ENCODE measurements around the gene ARHGEF2.

Gene ARHGEF2

DNA sequence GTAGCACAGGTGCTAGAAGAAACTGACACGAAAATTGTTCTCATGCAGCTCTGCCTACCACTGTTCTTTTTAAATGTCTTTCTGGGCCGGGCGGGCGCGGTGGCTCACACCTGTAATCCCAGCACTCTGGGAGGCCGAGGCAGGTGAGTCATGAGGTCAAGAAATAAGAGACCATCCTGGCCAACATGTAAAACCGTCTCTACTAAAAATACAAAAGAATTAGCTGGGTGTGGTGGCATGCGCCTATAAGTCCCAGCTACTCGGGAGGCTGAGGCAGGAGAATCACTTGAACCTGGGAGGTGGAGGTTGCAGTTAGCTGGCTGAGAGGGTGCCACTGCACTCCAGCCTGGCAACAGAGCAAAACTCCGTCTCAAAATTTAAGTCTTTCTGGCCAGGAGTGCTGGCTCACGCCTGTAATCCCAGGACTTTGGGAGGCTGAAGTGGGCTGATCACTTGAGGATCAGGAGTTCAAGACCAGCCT, 66.3 kb downstream of the ARHGEF2 start:
- H3K27ac ChIP-seq: no peak overlapping the region
- no peaks in the 10 kb centered on the region for H3K27me3 ChIP-seq (replicated peaks)
- DNase-seq: no peak
- H3K36me3 ChIP-seq (replicated peaks): peaks cover 57% of the 10 kb centered on the region
- in situ Hi-C loops (cut with HindIII; ENCODE audit: low pct_ligation_motif_present, low sequenced_read_pairs): no loop called here
- TF ChIP-seq, protein P1, sequence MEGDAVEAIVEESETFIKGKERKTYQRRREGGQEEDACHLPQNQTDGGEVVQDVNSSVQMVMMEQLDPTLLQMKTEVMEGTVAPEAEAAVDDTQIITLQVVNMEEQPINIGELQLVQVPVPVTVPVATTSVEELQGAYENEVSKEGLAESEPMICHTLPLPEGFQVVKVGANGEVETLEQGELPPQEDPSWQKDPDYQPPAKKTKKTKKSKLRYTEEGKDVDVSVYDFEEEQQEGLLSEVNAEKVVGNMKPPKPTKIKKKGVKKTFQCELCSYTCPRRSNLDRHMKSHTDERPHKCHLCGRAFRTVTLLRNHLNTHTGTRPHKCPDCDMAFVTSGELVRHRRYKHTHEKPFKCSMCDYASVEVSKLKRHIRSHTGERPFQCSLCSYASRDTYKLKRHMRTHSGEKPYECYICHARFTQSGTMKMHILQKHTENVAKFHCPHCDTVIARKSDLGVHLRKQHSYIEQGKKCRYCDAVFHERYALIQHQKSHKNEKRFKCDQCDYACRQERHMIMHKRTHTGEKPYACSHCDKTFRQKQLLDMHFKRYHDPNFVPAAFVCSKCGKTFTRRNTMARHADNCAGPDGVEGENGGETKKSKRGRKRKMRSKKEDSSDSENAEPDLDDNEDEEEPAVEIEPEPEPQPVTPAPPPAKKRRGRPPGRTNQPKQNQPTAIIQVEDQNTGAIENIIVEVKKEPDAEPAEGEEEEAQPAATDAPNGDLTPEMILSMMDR (IDR thresholded peaks at IDR 0.05; ENCODE audit: low read depth, low read length, missing control alignments): no peak
- H3K4me3 ChIP-seq (ENCODE audit: low read depth, low read length): no peak overlapping the region

- H3K27me3 ChIP-seq (replicated peaks): no peaks in the 10 kb centered on the region
Measured at GRCh38 chr1:155911156-155912055, 66.9 kb downstream of the ARHGEF2 start, which contains the start of gene RIT1. Gene RIT1, minus strand, starts transcription at chr1:155911349. Its CDS starts 588 bp downstream, at chr1:155910761.

DNA sequence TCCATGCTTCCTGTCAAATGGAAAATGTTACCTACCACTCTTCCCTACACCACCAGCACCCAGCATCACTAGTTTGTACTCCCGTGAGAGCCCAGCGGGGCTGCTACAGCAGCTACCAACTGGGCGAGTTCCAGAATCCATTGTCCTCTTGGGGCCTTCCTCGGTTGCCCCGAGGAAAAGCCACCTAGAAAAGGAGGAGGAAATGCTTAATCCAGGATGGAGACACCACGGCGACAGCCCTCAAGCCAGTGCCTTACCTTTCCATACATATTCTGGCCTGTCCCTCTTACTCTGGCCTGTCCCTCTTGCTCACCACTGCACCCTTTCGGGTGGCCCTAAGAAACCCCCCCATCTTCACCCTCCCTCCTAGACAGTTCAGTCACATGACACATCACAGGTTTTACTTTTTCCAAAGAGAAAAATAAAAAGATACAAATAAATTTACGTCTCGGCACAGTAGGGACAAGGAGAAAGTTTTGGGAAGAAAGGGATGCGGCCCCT, 67.7 kb downstream of the ARHGEF2 start:
- TF ChIP-seq, protein P1 (IDR thresholded peaks at IDR 0.05; ENCODE audit: low read depth, low read length, missing control alignments): peak; percentile 21
- peak overlapping the region; percentile 76 for H3K4me3 ChIP-seq (ENCODE audit: low read depth, low read length)
- H3K27me3 ChIP-seq (replicated peaks): no peaks in the 10 kb centered on the region
- H3K27ac ChIP-seq: peak overlapping the region; percentile 79
- DNase-seq: peak; percentile 24
- peaks cover 55% of the 10 kb centered on the region for H3K36me3 ChIP-seq (replicated peaks)
- in situ Hi-C loops (cut with HindIII; ENCODE audit: low pct_ligation_motif_present, low sequenced_read_pairs): no loop called here

More at GRCh38 chr1:155911156-155912055, 66.9 kb downstream of the ARHGEF2 start, which contains the start of gene RIT1:
- peak; percentile 68 for DNase-seq
- H3K36me3 ChIP-seq (replicated peaks): peaks cover 55% of the 10 kb centered on the region
- TF ChIP-seq, protein P1 (IDR thresholded peaks at IDR 0.05; ENCODE audit: low read depth, low read length, missing control alignments): no peak
- H3K27ac ChIP-seq: peak within 1 kb of the TSS; percentile 79
- in situ Hi-C loops (cut with HindIII; ENCODE audit: low pct_ligation_motif_present, low sequenced_read_pairs): no loop called here
- H3K4me3 ChIP-seq (ENCODE audit: low read depth, low read length): peak within 1 kb of the TSS; percentile 76

DNA sequence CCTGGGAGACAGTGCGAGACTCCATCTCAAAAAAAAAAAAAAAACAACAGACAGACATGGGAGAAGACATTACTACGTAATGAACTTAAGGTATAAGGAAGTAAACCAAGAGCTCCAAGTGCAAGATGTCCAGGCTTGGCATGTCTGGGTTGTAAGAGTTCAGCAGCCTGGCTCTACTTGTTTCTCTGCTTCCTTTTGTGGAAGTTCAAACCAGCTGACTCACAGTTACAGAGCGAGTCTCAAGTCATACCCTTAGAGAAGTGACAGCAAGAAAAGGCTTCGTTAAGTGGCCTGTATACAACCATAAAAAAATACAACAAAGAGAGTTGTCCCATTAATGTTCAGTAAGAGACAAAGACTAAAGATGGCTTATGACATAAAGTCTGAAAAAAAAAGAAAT, 68.5 kb downstream of the ARHGEF2 start:
- H3K36me3 ChIP-seq (replicated peaks): peaks cover 54% of the 10 kb centered on the region
- H3K4me3 ChIP-seq (ENCODE audit: low read depth, low read length): peak overlapping the region; percentile 76

DNA sequence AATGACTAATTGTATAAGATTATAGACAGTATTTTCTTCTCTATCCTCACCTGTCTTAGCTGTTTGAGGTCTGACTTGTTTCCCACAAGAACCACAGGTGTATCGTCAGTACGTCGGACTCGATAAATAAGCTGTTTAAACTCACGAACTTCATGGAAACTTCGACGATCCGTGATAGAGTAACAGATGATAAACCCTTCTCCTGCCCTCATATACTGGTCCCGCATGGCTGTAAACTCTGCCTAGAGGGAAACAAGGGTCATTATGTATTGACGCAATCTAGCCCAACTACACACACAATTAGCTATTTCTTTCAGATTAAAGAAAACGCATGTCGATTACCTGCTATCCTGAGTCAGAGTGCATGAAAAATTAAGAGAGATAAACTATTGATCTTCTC, 74.1 kb downstream of the ARHGEF2 start:
- H3K27ac ChIP-seq: no peak overlapping the region
- H3K4me3 ChIP-seq (ENCODE audit: low read depth, low read length): no peak overlapping the region
- peaks cover 82% of the 10 kb centered on the region for H3K36me3 ChIP-seq (replicated peaks)
- no peaks in the 10 kb centered on the region for H3K27me3 ChIP-seq (replicated peaks)
- TF ChIP-seq, protein P1 (IDR thresholded peaks at IDR 0.05; ENCODE audit: low read depth, low read length, missing control alignments): no peak
- in situ Hi-C loops (cut with HindIII; ENCODE audit: low pct_ligation_motif_present, low sequenced_read_pairs): no loop called here
- DNase-seq: no peak

More for the DNA sequence above, 68.5 kb downstream of the ARHGEF2 start:
- peak; percentile 44 for DNase-seq
- Histone ChIP-seq H3K27me3 (replicated peaks) (no peaks in the 10 kb centered on the region), H3K27ac (peak overlapping the region; percentile 79)
- TF ChIP-seq, protein P1 (IDR thresholded peaks at IDR 0.05; ENCODE audit: low read depth, low read length, missing control alignments): no peak
- in situ Hi-C loops (cut with HindIII; ENCODE audit: low pct_ligation_motif_present, low sequenced_read_pairs): no loop called here
